PC-3 (cell line): Measurements from ENCODE around the gene VPS35L.

Source experiments
- EZH2 ChIP-seq: fragments of 300-600 bp; sonication (generic); IDR thresholded peaks from one replicate; pipeline ENCODE4 v1.6.1; 2017; ENCODE audit warnings: antibody characterized with exemption, mild to moderate bottlenecking, low read length; ENCODE audit not compliant: unreplicated experiment
- EZH2phosphoT487 ChIP-seq: fragments of 300-600 bp; sonication (generic); IDR thresholded peaks from 2 replicates; pipeline ENCODE4 v1.6.1; 2018; ENCODE audit warnings: mild to moderate bottlenecking, antibody characterized with exemption, low read length, borderline replicate concordance
- TF ChIP-seq, protein P1 (sequence below): fragments of 300-600 bp; sonication (generic); conservative IDR thresholded peaks from 2 replicates; pipeline ENCODE4 v1.5.1; 2017; ENCODE audit warnings: antibody characterized with exemption, low read depth, mild to moderate bottlenecking, low read length

DNA sequence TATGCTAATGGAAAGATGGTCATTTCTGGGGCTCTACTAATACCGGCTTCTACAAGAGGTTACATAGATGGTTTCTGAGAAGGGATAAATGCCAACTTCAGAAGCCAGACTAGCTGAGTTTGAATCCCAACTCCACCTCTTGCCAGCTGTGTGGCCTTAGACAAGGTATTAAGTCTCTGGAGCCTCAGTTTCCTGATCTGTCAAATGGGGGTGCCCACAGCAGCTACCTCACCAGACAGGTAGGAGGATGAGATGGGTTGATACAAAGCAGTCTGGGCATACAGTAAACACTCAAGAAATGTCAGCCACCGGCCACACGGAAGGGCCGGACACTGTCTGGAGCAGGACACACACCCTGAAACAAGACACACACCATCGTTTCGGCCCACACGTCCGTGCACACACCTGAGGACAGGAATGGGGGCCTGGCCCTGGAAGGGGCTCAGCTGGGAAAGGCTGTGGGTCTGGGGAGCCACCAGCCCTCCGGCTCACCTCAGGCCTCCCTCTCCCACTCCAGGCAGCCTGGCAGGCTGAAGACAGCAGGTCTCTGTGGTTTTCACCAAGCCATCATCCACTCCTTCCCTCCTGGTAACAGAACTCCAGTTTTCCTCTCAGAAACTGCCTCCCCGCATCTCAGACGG lies 157.0 kb downstream of the VPS35L start:
- no peak for TF ChIP-seq EZH2
- TF ChIP-seq, protein P1, sequence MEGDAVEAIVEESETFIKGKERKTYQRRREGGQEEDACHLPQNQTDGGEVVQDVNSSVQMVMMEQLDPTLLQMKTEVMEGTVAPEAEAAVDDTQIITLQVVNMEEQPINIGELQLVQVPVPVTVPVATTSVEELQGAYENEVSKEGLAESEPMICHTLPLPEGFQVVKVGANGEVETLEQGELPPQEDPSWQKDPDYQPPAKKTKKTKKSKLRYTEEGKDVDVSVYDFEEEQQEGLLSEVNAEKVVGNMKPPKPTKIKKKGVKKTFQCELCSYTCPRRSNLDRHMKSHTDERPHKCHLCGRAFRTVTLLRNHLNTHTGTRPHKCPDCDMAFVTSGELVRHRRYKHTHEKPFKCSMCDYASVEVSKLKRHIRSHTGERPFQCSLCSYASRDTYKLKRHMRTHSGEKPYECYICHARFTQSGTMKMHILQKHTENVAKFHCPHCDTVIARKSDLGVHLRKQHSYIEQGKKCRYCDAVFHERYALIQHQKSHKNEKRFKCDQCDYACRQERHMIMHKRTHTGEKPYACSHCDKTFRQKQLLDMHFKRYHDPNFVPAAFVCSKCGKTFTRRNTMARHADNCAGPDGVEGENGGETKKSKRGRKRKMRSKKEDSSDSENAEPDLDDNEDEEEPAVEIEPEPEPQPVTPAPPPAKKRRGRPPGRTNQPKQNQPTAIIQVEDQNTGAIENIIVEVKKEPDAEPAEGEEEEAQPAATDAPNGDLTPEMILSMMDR, result no peak
- no peak for TF ChIP-seq EZH2phosphoT487
